Astrocyte (in vitro differentiated cells and primary cell): ENCODE results near the gene ATP5MC2. TPM values are rescaled to one million over a fixed set of nuclear protein-coding genes. Genes with fewer than 3 reads are reported as not detected.

ENCODE experiments used
- DNase-seq: peaks from one replicate; pipeline ENCODE4 v3.0.0-alpha.2; 2010; ENCODE audit warnings: low read depth
- FAIRE-seq: peaks from 2 replicates; lab custom pipeline; 2011; peaks lifted over from hg19 to GRCh38; lab: Jason Lieb, UNC
- H2AFZ ChIP-seq: 2 replicates; pipeline ENCODE4 v1.6.0; 2012; ENCODE audit warnings: low read depth, low read length, inconsistent platforms
- H3K27ac ChIP-seq: 2 replicates; pipeline ENCODE4 v1.5.1; 2011; ENCODE audit warnings: low read depth, low read length, inconsistent platforms
- H3K27me3 ChIP-seq: 2 replicates; pipeline ENCODE4 v1.6.0; 2011; ENCODE audit warnings: low read length, inconsistent platforms; ENCODE audit not compliant: insufficient read depth
- H3K36me3 ChIP-seq: 2 replicates; pipeline ENCODE4 v1.5.1; 2011; ENCODE audit warnings: low read length, inconsistent platforms; ENCODE audit not compliant: insufficient read depth
- H3K4me1 ChIP-seq: 2 replicates; pipeline ENCODE4 v1.5.1; 2011; ENCODE audit warnings: low read length, inconsistent platforms; ENCODE audit not compliant: insufficient read depth
- H3K4me2 ChIP-seq: 2 replicates; pipeline ENCODE4 v1.6.0; 2012; ENCODE audit warnings: low read length, inconsistent platforms
- H3K4me3 ChIP-seq: 2 replicates; pipeline ENCODE4 v1.5.1; 2011; ENCODE audit warnings: low read depth, mild to moderate bottlenecking, low read length, inconsistent platforms; ENCODE audit not compliant: insufficient read depth
- H3K79me2 ChIP-seq: 2 replicates; pipeline ENCODE4 v1.6.0; 2012; ENCODE audit warnings: mild to moderate bottlenecking, low read length, inconsistent platforms; ENCODE audit not compliant: insufficient read depth
- H3K9ac ChIP-seq: 2 replicates; pipeline ENCODE4 v1.6.0; 2012; ENCODE audit warnings: mild to moderate bottlenecking, low read length, inconsistent platforms
- H3K9me3 ChIP-seq: 2 replicates; pipeline ENCODE4 v1.5.1; 2012; ENCODE audit warnings: low read depth, mild to moderate bottlenecking, low read length, inconsistent platforms; ENCODE audit not compliant: insufficient read depth
- H4K20me1 ChIP-seq: 2 replicates; pipeline ENCODE4 v1.6.0; 2012; ENCODE audit warnings: low read length, inconsistent platforms; ENCODE audit not compliant: insufficient read depth
- H3K27ac Mint-ChIP-seq: one replicate; pipeline ENCODE4 v1.8.0; 2021; ENCODE audit warnings: mild to moderate bottlenecking, mixed read lengths; ENCODE audit not compliant: unreplicated experiment
- H3K27me3 Mint-ChIP-seq: one replicate; pipeline ENCODE4 v1.8.0; 2021; ENCODE audit warnings: low read depth, mixed read lengths; ENCODE audit not compliant: unreplicated experiment
- H3K36me3 Mint-ChIP-seq: one replicate; pipeline ENCODE4 v1.8.0; 2021; ENCODE audit warnings: low read depth, mixed read lengths; ENCODE audit not compliant: unreplicated experiment
- H3K4me1 Mint-ChIP-seq: one replicate; pipeline ENCODE4 v1.8.0; 2021; ENCODE audit warnings: low read depth, mixed read lengths; ENCODE audit not compliant: unreplicated experiment
- H3K4me3 Mint-ChIP-seq: one replicate; pipeline ENCODE4 v1.8.0; 2021; ENCODE audit warnings: mild to moderate bottlenecking, moderate library complexity, mixed read lengths; ENCODE audit not compliant: unreplicated experiment
- H3K9me3 Mint-ChIP-seq: one replicate; pipeline ENCODE4 v1.8.0; 2021; ENCODE audit warnings: mild to moderate bottlenecking, mixed read lengths; ENCODE audit not compliant: unreplicated experiment
- EZH2 ChIP-seq: IDR thresholded peaks from 2 replicates; pipeline ENCODE4 v1.6.1; 2012; ENCODE audit warnings: mild to moderate bottlenecking, low read length, inconsistent platforms; ENCODE audit not compliant: insufficient read depth
- total RNA-seq: library from RNA; stranded (reverse); gene quantifications from 2 replicates; pipeline ENCODE4 v1.2.1, GENCODE V29; 2021
- TF ChIP-seq, protein P1 (sequence below): IDR thresholded peaks from 2 replicates; pipeline ENCODE4 v1.5.1; 2011; ENCODE audit warnings: low read depth, mild to moderate bottlenecking, inconsistent platforms, low read length, moderate library complexity; ENCODE audit not compliant: insufficient read depth

The ATP5MC2 gene
- total RNA-seq, 1 donor from 2014 or later, result 237 TPM

DNA sequence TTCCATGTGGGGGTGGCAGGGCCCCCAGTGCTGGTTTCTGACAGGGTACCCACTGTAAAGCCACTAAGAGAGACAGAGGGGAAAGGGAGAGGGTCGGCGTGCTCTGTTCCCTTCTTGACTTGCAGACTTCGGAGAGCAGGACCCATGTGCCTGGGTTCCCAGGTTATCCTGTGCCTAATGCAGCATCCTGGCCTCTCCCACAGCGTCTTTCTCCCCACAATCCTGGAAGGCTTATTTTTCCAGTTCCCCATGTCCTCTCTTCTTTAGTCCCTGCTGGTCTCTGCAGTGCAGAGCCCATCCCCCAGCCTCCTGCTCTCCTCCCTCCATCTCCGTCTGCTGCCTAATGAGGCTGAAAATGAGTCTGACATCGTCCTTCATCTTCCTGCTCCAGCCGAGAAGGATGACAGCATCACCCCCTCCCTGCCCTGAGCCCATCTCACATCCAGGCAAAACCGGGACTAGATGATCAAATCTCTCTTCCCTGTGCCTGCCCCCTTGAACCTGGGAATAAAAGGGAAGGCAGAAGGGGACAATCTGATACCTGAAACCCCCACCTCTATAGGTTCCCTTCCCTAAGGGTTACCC lies 36.3 kb upstream of the ATP5MC2 start:
- no peaks in the 10 kb centered on the region for H3K4me1 ChIP-seq
- Mint-ChIP-seq H3K9me3 (peaks cover 4% of the 10 kb centered on the region), H3K4me1 (no peaks in the 10 kb centered on the region), H3K27ac (no peak overlapping the region), H3K36me3 (peaks cover 45% of the 10 kb centered on the region), H3K4me3 (no peak overlapping the region), H3K27me3 (peaks cover 20% of the 10 kb centered on the region)
- FAIRE-seq (no peak), DNase-seq (no peak)
- H3K27me3 ChIP-seq, result peaks cover 15% of the 10 kb centered on the region
- H3K27ac ChIP-seq, result no peak overlapping the region
- no peak overlapping the region for H2AFZ ChIP-seq
- peaks cover 8% of the 10 kb centered on the region for H4K20me1 ChIP-seq
- no peaks in the 10 kb centered on the region for H3K79me2 ChIP-seq
- H3K4me2 ChIP-seq, result no peak overlapping the region
- H3K4me3 ChIP-seq, result no peak overlapping the region
- H3K36me3 ChIP-seq, result peaks cover 4% of the 10 kb centered on the region
- TF ChIP-seq, protein P1, sequence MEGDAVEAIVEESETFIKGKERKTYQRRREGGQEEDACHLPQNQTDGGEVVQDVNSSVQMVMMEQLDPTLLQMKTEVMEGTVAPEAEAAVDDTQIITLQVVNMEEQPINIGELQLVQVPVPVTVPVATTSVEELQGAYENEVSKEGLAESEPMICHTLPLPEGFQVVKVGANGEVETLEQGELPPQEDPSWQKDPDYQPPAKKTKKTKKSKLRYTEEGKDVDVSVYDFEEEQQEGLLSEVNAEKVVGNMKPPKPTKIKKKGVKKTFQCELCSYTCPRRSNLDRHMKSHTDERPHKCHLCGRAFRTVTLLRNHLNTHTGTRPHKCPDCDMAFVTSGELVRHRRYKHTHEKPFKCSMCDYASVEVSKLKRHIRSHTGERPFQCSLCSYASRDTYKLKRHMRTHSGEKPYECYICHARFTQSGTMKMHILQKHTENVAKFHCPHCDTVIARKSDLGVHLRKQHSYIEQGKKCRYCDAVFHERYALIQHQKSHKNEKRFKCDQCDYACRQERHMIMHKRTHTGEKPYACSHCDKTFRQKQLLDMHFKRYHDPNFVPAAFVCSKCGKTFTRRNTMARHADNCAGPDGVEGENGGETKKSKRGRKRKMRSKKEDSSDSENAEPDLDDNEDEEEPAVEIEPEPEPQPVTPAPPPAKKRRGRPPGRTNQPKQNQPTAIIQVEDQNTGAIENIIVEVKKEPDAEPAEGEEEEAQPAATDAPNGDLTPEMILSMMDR, result no peak
- TF ChIP-seq EZH2, result no peak
- H3K9ac ChIP-seq, result no peak overlapping the region
- no peaks in the 10 kb centered on the region for H3K9me3 ChIP-seq

DNA sequence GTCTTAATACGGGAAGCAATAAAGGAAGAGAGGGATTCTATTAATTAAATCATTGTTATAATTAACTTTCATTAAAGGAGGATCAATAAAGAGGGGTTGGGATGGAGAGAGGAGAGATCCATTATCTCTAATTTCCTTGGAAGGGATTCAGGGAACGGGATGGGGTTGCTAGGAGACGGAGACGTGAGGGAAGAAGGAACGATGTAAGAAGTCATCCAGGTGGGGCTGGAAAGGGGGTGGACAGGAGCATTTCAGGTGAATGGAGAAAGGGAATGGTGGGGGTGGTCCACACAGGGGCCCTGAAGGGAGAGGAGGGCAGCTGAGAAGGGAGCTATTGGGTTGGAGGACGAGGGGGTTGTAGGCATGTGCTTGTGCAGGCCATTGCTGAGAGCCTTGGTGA lies 34.2 kb upstream of the ATP5MC2 start:
- Histone ChIP-seq H2AFZ (no peak overlapping the region), H4K20me1 (peaks cover 6% of the 10 kb centered on the region), H3K9me3 (no peaks in the 10 kb centered on the region), H3K4me3 (no peak overlapping the region), H3K4me2 (no peak overlapping the region), H3K27me3 (peaks cover 21% of the 10 kb centered on the region), H3K27ac (no peak overlapping the region), H3K36me3 (peaks cover 3% of the 10 kb centered on the region), H3K9ac (no peak overlapping the region), H3K4me1 (no peaks in the 10 kb centered on the region), H3K79me2 (no peaks in the 10 kb centered on the region)
- peaks cover 35% of the 10 kb centered on the region for H3K36me3 Mint-ChIP-seq
- peaks cover 2% of the 10 kb centered on the region for H3K9me3 Mint-ChIP-seq
- H3K27me3 Mint-ChIP-seq, result peaks cover 32% of the 10 kb centered on the region
- H3K4me1 Mint-ChIP-seq, result no peaks in the 10 kb centered on the region
- TF ChIP-seq, protein P1, result no peak
- TF ChIP-seq EZH2, result no peak
- DNase-seq, result no peak
- H3K27ac Mint-ChIP-seq, result no peak overlapping the region
- no peak overlapping the region for H3K4me3 Mint-ChIP-seq
- no peak for FAIRE-seq

GRCh38 chr12:53709671-53710070 lies 33.8 kb upstream of the ATP5MC2 start:
- Histone ChIP-seq H3K4me2 (no peak overlapping the region), H3K27ac (no peak overlapping the region), H3K36me3 (no peaks in the 10 kb centered on the region), H3K9me3 (no peaks in the 10 kb centered on the region), H4K20me1 (peaks cover 6% of the 10 kb centered on the region), H3K4me1 (no peaks in the 10 kb centered on the region), H3K27me3 (peaks cover 23% of the 10 kb centered on the region), H3K4me3 (no peak overlapping the region), H3K79me2 (no peaks in the 10 kb centered on the region), H3K9ac (no peak overlapping the region), H2AFZ (no peak overlapping the region)
- no peak overlapping the region for H3K4me3 Mint-ChIP-seq
- H3K9me3 Mint-ChIP-seq, result peaks cover 2% of the 10 kb centered on the region
- FAIRE-seq (no peak), DNase-seq (no peak)
- H3K27me3 Mint-ChIP-seq, result peaks cover 36% of the 10 kb centered on the region
- no peaks in the 10 kb centered on the region for H3K4me1 Mint-ChIP-seq
- no peak for TF ChIP-seq EZH2
- TF ChIP-seq, protein P1, result no peak
- H3K27ac Mint-ChIP-seq, result no peak overlapping the region
- H3K36me3 Mint-ChIP-seq, result peaks cover 34% of the 10 kb centered on the region
